OCI-LY7 (cell line): ENCODE measurements around the gene RUFY3. TPM values are rescaled to one million over a fixed set of nuclear protein-coding genes. Genes with fewer than 3 reads are reported as not detected.

Experiments used
- BruUV-seq: library from RNA; stranded (reverse); fragments of 400-500 nt; replicated peaks from 2 replicates; lab custom pipeline; 2021; lab: Mats Ljungman, UMichigan
- CTCF ChIA-PET: fragments of 300-600 bp; sonication (Branson Sonifier 250); formaldehyde crosslinking; loops from one replicate; lab custom pipeline; 2022; ENCODE audit warnings: antibody characterized with exemption; ENCODE audit not compliant: unreplicated experiment; lab: Charles Lee
- POLR2A ChIA-PET: fragments of 300-600 bp; sonication (Branson Sonifier 250); formaldehyde crosslinking; loops from one replicate; lab custom pipeline; 2022; ENCODE audit warnings: antibody characterized with exemption; lab: Charles Lee
- DNase-seq: peaks from one replicate; pipeline ENCODE4 v3.0.0-alpha.2; 2015; ENCODE audit warnings: low spot score
- H2AFZ ChIP-seq: fragments of 200-600 bp; sonication (generic), shearing (Covaris generic); 2 replicates; pipeline ENCODE4 v1.6.1; 2014; ENCODE audit warnings: mild to moderate bottlenecking, antibody characterized with exemption, low read length, moderate library complexity
- H3K27ac ChIP-seq: fragments of 200-600 bp; sonication (generic); 2 replicates; pipeline ENCODE4 v1.5.1; 2014; ENCODE audit warnings: mixed run types, low read depth, mild to moderate bottlenecking, moderate library complexity, low read length, inconsistent platforms; ENCODE audit not compliant: poor library complexity, severe bottlenecking
- H3K36me3 ChIP-seq: fragments of 200-600 bp; sonication (generic); 2 replicates; pipeline ENCODE4 v1.6.1; 2014; ENCODE audit warnings: mild to moderate bottlenecking, antibody characterized with exemption, low read length, moderate library complexity, mixed read lengths; ENCODE audit not compliant: insufficient read depth
- H3K4me1 ChIP-seq: fragments of 200-600 bp; sonication (generic); 2 replicates; pipeline ENCODE4 v1.5.1; 2014; ENCODE audit warnings: mild to moderate bottlenecking, low read length; ENCODE audit not compliant: insufficient read depth, poor library complexity, severe bottlenecking
- H3K4me2 ChIP-seq: fragments of 200-600 bp; sonication (generic); 2 replicates; pipeline ENCODE4 v1.6.1; 2014; ENCODE audit warnings: mild to moderate bottlenecking, low read length
- H3K4me3 ChIP-seq: fragments of 200-600 bp; sonication (generic); 2 replicates; pipeline ENCODE4 v1.5.1; 2014; ENCODE audit warnings: mild to moderate bottlenecking, low read depth, low read length; ENCODE audit not compliant: poor library complexity, severe bottlenecking
- H3K79me2 ChIP-seq: fragments of 200-600 bp; sonication (generic); 2 replicates; pipeline ENCODE4 v1.6.1; 2016; ENCODE audit warnings: low read depth, mild to moderate bottlenecking, low read length, moderate library complexity, mixed read lengths; ENCODE audit not compliant: insufficient read depth
- H3K9me2 ChIP-seq: fragments of 200-600 bp; sonication (generic); 2 replicates; pipeline ENCODE4 v1.6.1; 2016; ENCODE audit warnings: mild to moderate bottlenecking, low read length, mixed read lengths; ENCODE audit not compliant: insufficient read depth
- H3K9me3 ChIP-seq: fragments of 200-600 bp; sonication (generic); 2 replicates; pipeline ENCODE4 v1.6.1; 2014; ENCODE audit warnings: mild to moderate bottlenecking, mixed run types, low read length, mixed read lengths
- H4K20me1 ChIP-seq: fragments of 200-600 bp; sonication (generic); 2 replicates; pipeline ENCODE4 v1.6.1; 2014; ENCODE audit warnings: mild to moderate bottlenecking, antibody characterized with exemption, low read length, moderate library complexity, mixed read lengths; ENCODE audit not compliant: insufficient read depth
- CTCF ChIP-seq: fragments of 200-600 bp; sonication (generic); conservative IDR thresholded peaks from 2 replicates; pipeline ENCODE4 v1.5.1; 2014; ENCODE audit warnings: mild to moderate bottlenecking, antibody characterized with exemption, low read length, moderate library complexity, mixed read lengths
- EZH2phosphoT487 ChIP-seq: fragments of 200-600 bp; sonication (generic); IDR thresholded peaks from 2 replicates; pipeline ENCODE4 v1.6.1; 2018; ENCODE audit warnings: low read depth, borderline replicate concordance, mild to moderate bottlenecking, mixed run types, antibody characterized with exemption, low read length, moderate library complexity, mixed read lengths
- intact Hi-C: fragments of 100-400 bp; cut with micrococcal nuclease; formaldehyde crosslinking; loops from one replicate; pipeline ENCODE4 v1.10.0; 2022; ENCODE audit not compliant: unreplicated experiment
- total RNA-seq, 2 experiments: library from RNA; depleted of rRNA in 1 of 2; stranded (reverse); fragments of >200 nt in 1 of 2; shearing (Covaris generic) in 1 of 2; gene quantifications; 2 replicates each; pipeline ENCODE4 v1.2.3, GENCODE V29; 2014 to 2022

Gene RUFY3
- total RNA-seq, 2 experiments from 2014 or later: 36.4 to 52.2 TPM

GRCh38 chr4:70741867-70742658 lies 20.3 kb downstream of the RUFY3 start:
- CTCF ChIA-PET: interaction anchor here (0.6 kb wide), 1 partner anchor 14 kb away, joined by 3 read pairs; no protein-coding TSS in a partner anchor
- no peaks in the 10 kb centered on the region for H3K9me2 ChIP-seq
- no peaks in the 10 kb centered on the region for H3K9me3 ChIP-seq
- H2AFZ ChIP-seq: no peak overlapping the region
- peaks cover 13% of the 10 kb centered on the region for H3K4me1 ChIP-seq
- POLR2A ChIA-PET: interaction anchor here (1.2 to 5.3 kb wide), 3 partner anchors 9 to 19 kb away, joined by 3 to 25 read pairs (median 5); no protein-coding TSS in a partner anchor
- H3K4me3 ChIP-seq: no peak overlapping the region
- no peak for TF ChIP-seq EZH2phosphoT487
- BruUV-seq: no TSS peak
- no peak overlapping the region for H3K27ac ChIP-seq
- no peaks in the 10 kb centered on the region for H3K36me3 ChIP-seq
- no peaks in the 10 kb centered on the region for H3K79me2 ChIP-seq
- H4K20me1 ChIP-seq: no peaks in the 10 kb centered on the region
- no peak overlapping the region for H3K4me2 ChIP-seq
- DNase-seq: no peak
- intact Hi-C loops: no loop called here

GRCh38 chr4:70743731-70744130 lies 22.0 kb downstream of the RUFY3 start:
- Histone ChIP-seq H3K4me3 (no peak overlapping the region), H4K20me1 (no peaks in the 10 kb centered on the region), H3K79me2 (no peaks in the 10 kb centered on the region), H3K27ac (no peak overlapping the region), H3K4me2 (no peak overlapping the region), H3K9me2 (no peaks in the 10 kb centered on the region), H3K36me3 (no peaks in the 10 kb centered on the region; the same call in 1 of the 2 replicates), H2AFZ (no peak overlapping the region), H3K4me1 (peaks cover 8% of the 10 kb centered on the region), H3K9me3 (no peaks in the 10 kb centered on the region)
- TF ChIP-seq EZH2phosphoT487: no peak
- no peak for TF ChIP-seq CTCF
- intact Hi-C loops: no loop called here
- no peak for DNase-seq
- BruUV-seq: no TSS peak
- ChIA-PET POLR2A (interaction anchor here (0.6 to 5.3 kb wide), 3 partner anchors 11 to 194 kb away, joined by 5 to 25 read pairs (median 5); no protein-coding TSS in a partner anchor), CTCF (no interaction called here)

DNA sequence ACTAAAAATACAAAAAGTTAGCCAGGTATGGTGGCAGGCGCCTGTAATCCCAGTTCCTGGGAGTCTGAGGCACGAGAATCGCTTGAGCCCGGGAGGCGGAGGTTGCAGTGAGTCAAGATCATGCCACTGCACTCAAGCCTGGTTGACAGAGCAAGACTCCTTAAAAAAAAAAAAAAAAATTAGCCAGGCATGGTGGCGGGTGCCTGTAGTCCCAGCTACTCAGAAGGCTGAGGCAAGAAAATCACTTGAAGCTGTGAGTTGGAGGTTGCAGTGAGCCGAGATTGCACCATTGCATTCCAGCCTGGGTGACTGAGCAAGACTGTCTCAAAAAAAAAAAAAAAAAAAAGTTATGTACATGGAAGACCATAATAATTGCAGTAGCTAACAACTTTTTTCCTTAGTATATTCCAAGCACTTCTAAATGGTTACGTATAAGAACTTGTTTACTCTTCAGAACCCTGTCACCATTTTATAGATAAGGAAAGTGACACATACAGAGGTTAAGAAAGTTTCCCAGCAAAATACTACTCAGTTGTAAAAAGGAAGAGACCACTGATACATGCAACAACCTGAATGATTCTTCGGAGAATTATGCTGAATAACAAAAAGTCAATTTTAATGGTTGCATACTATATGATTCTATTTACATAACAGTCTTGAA lies 24.5 kb downstream of the RUFY3 start:
- ChIA-PET CTCF (no interaction called here), POLR2A (interaction anchor here (1.6 to 5.3 kb wide), 3 partner anchors 8 to 11 kb away, joined by 5 to 25 read pairs (median 11); no protein-coding TSS in a partner anchor)
- TF ChIP-seq CTCF: no peak
- no peak for TF ChIP-seq EZH2phosphoT487
- H3K4me2 ChIP-seq: no peak overlapping the region
- no peaks in the 10 kb centered on the region for H4K20me1 ChIP-seq
- no peak overlapping the region for H2AFZ ChIP-seq
- H3K79me2 ChIP-seq: no peaks in the 10 kb centered on the region
- H3K9me2 ChIP-seq: no peaks in the 10 kb centered on the region
- no peak overlapping the region for H3K27ac ChIP-seq
- intact Hi-C loops: loop anchor here (1.0 kb wide), 1 partner anchor 20 kb away; no protein-coding TSS in a partner anchor
- peaks cover 22% of the 10 kb centered on the region for H3K4me1 ChIP-seq
- DNase-seq: no peak
- H3K4me3 ChIP-seq: no peak overlapping the region
- H3K9me3 ChIP-seq: no peaks in the 10 kb centered on the region
- no TSS peak for BruUV-seq
- no peaks in the 10 kb centered on the region; the same call in 1 of the 2 replicates for H3K36me3 ChIP-seq
